Mesendoderm (in vitro differentiated cells): ENCODE results near the gene MSLN.

Experiments used
- DNase-seq: peaks from one replicate; pipeline ENCODE4 v3.0.0; 2013
- H2AK5ac ChIP-seq: 2 replicates; pipeline ENCODE4 v1.6.1; 2013; ENCODE audit warnings: low read length, inconsistent platforms
- H2BK120ac ChIP-seq: 2 replicates; pipeline ENCODE4 v1.6.1; 2013; ENCODE audit warnings: low read depth, mild to moderate bottlenecking, low read length, moderate library complexity, mixed read lengths
- H2BK15ac ChIP-seq: replicated peaks from 2 replicates; pipeline ENCODE4 v1.6.1; 2013; ENCODE audit warnings: low read depth, mild to moderate bottlenecking, moderate library complexity
- H2BK5ac ChIP-seq: 2 replicates; pipeline ENCODE4 v1.6.1; 2013; ENCODE audit warnings: low read length, inconsistent platforms
- H3K18ac ChIP-seq: 2 replicates; pipeline ENCODE4 v1.6.1; 2013; ENCODE audit warnings: mild to moderate bottlenecking, low read length, mixed read lengths
- H3K23ac ChIP-seq: one replicate; pipeline ENCODE4 v1.6.1; 2013; ENCODE audit warnings: low read length
- H3K27ac ChIP-seq: 2 replicates; pipeline ENCODE4 v1.5.1; 2013; ENCODE audit warnings: low read depth, mild to moderate bottlenecking, inconsistent platforms, low read length, moderate library complexity
- H3K27me3 ChIP-seq: 2 replicates; pipeline ENCODE4 v1.6.1; 2013; ENCODE audit warnings: low read length, control low read depth, mild to moderate bottlenecking, inconsistent platforms; ENCODE audit not compliant: insufficient read depth, poor library complexity
- H3K36me3 ChIP-seq: 2 replicates; pipeline ENCODE4 v1.6.1; 2013; ENCODE audit warnings: low read length, inconsistent platforms; ENCODE audit not compliant: control insufficient read depth, insufficient read depth
- H3K4ac ChIP-seq: one replicate; pipeline ENCODE4 v1.6.1; 2013; ENCODE audit warnings: low read depth, mild to moderate bottlenecking, low read length, moderate library complexity
- H3K4me1 ChIP-seq: 2 replicates; pipeline ENCODE4 v1.6.1; 2013; ENCODE audit warnings: low read depth, low read length, inconsistent platforms; ENCODE audit not compliant: control insufficient read depth
- H3K4me2 ChIP-seq: 2 replicates; pipeline ENCODE4 v1.6.1; 2013; ENCODE audit warnings: low read length
- H3K4me3 ChIP-seq: 2 replicates; pipeline ENCODE4 v1.5.1; 2013; ENCODE audit warnings: mild to moderate bottlenecking, low read length
- H3K56ac ChIP-seq: one replicate; pipeline ENCODE4 v1.6.1; 2013; ENCODE audit warnings: low read length
- H3K79me1 ChIP-seq: 2 replicates; pipeline ENCODE4 v1.6.1; 2013; ENCODE audit warnings: low read length, inconsistent platforms
- H3K79me2 ChIP-seq: 2 replicates; pipeline ENCODE4 v1.6.1; 2013; ENCODE audit warnings: mild to moderate bottlenecking, low read length; ENCODE audit not compliant: control insufficient read depth, insufficient read depth
- H3K9ac ChIP-seq: 2 replicates; pipeline ENCODE4 v1.6.1; 2013; ENCODE audit warnings: low read length, inconsistent platforms
- H4K5ac ChIP-seq: one replicate; pipeline ENCODE4 v1.6.1; 2013; ENCODE audit warnings: low read length
- H4K8ac ChIP-seq: one replicate; pipeline ENCODE4 v1.6.1; 2013; ENCODE audit warnings: low read depth, mild to moderate bottlenecking, control low read depth, low read length, moderate library complexity
- WGBS: extraction: QIAGEN DNeasy Blood & Tissue Kit; methylation state at CpG from one replicate; pipeline ENCODE4 v1.1.7; 2013; ENCODE audit warnings: low lambda C conversion rate, missing lambda C conversion rate; ENCODE audit not compliant: insufficient coverage; ENCODE audit errors: extremely low coverage; 5-methylcytosine and 5-hydroxymethylcytosine counted together

MSLN gene

DNA sequence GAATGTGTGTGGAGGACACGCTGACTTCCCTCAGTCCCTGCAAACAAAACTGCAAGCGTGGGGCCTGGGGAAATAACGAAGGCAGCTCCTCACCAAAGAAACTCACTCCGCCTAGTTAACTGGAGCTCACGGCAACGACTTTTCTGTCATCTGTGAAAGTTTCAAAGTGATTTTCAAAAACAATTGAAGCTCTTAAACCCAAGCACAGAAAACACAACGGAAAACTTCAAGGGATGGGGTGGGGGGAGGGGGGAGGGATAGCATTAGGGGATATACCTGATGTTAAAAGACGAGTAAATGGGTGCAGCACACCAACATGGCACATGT, 43.2 kb downstream of the MSLN start:
- H4K5ac ChIP-seq = no peak overlapping the region
- H3K9ac ChIP-seq = no peak overlapping the region
- H2AK5ac ChIP-seq = no peak overlapping the region
- H3K23ac ChIP-seq = no peak overlapping the region
- H3K79me2 ChIP-seq = no peaks in the 10 kb centered on the region
- no peak overlapping the region for H2BK5ac ChIP-seq
- no peak overlapping the region for H3K4me2 ChIP-seq
- no peak overlapping the region for H2BK120ac ChIP-seq
- H4K8ac ChIP-seq = no peak overlapping the region
- H3K27ac ChIP-seq = no peak overlapping the region
- no peaks in the 10 kb centered on the region for H3K27me3 ChIP-seq
- no peak overlapping the region for H3K4me3 ChIP-seq
- H3K18ac ChIP-seq = no peak overlapping the region
- no peak for DNase-seq
- no peak overlapping the region for H3K56ac ChIP-seq
- WGBS = no CpG with 5 or more reads among the region's 8 CpGs
- H2BK15ac ChIP-seq = no peak overlapping the region
- H3K79me1 ChIP-seq = no peaks in the 10 kb centered on the region
- H3K4me1 ChIP-seq = no peaks in the 10 kb centered on the region
- H3K4ac ChIP-seq = no peak overlapping the region
- no peaks in the 10 kb centered on the region for H3K36me3 ChIP-seq

GRCh38 chr16:804193-805048, 43.9 kb downstream of the MSLN start:
- no peak overlapping the region for H2AK5ac ChIP-seq
- H3K36me3 ChIP-seq = no peaks in the 10 kb centered on the region
- DNase-seq = no peak
- no peak overlapping the region for H4K8ac ChIP-seq
- no peak overlapping the region for H4K5ac ChIP-seq
- H3K79me1 ChIP-seq = no peaks in the 10 kb centered on the region
- H3K79me2 ChIP-seq = no peaks in the 10 kb centered on the region
- no peak overlapping the region for H2BK15ac ChIP-seq
- H3K4me2 ChIP-seq = no peak overlapping the region
- no peak overlapping the region for H3K23ac ChIP-seq
- H2BK5ac ChIP-seq = no peak overlapping the region
- no peaks in the 10 kb centered on the region for H3K4me1 ChIP-seq
- H3K4me3 ChIP-seq = no peak overlapping the region
- no CpG with 5 or more reads among the region's 33 CpGs for WGBS
- no peaks in the 10 kb centered on the region for H3K27me3 ChIP-seq
- no peak overlapping the region for H3K27ac ChIP-seq
- H2BK120ac ChIP-seq = no peak overlapping the region
- no peak overlapping the region for H3K4ac ChIP-seq
- H3K18ac ChIP-seq = no peak overlapping the region
- no peak overlapping the region for H3K56ac ChIP-seq
- H3K9ac ChIP-seq = no peak overlapping the region

GRCh38 chr16:805474-805873, 44.9 kb downstream of the MSLN start:
- no peak overlapping the region for H2BK15ac ChIP-seq
- no peaks in the 10 kb centered on the region for H3K27me3 ChIP-seq
- H3K79me1 ChIP-seq = no peaks in the 10 kb centered on the region
- no peak overlapping the region for H3K56ac ChIP-seq
- no peak overlapping the region for H3K18ac ChIP-seq
- DNase-seq = no peak
- no peaks in the 10 kb centered on the region for H3K79me2 ChIP-seq
- no peak overlapping the region for H3K4ac ChIP-seq
- no CpG with 5 or more reads among the region's 17 CpGs for WGBS
- H4K8ac ChIP-seq = no peak overlapping the region
- H3K9ac ChIP-seq = no peak overlapping the region
- no peak overlapping the region for H3K27ac ChIP-seq
- no peaks in the 10 kb centered on the region for H3K36me3 ChIP-seq
- H3K23ac ChIP-seq = no peak overlapping the region
- no peak overlapping the region for H4K5ac ChIP-seq
- H3K4me2 ChIP-seq = no peak overlapping the region
- no peak overlapping the region for H3K4me3 ChIP-seq
- no peak overlapping the region for H2BK5ac ChIP-seq
- no peak overlapping the region for H2BK120ac ChIP-seq
- no peaks in the 10 kb centered on the region for H3K4me1 ChIP-seq
- no peak overlapping the region for H2AK5ac ChIP-seq

GRCh38 chr16:807347-808084, 47.0 kb downstream of the MSLN start:
- peak; percentile 94 for DNase-seq
- Histone ChIP-seq H2BK120ac (no peak overlapping the region), H2BK5ac (no peak overlapping the region), H4K5ac (no peak overlapping the region), H2BK15ac (no peak overlapping the region), H3K23ac (no peak overlapping the region), H3K27me3 (no peaks in the 10 kb centered on the region), H3K36me3 (no peaks in the 10 kb centered on the region), H3K4me2 (peak overlapping the region; percentile 83), H3K18ac (peak overlapping the region; percentile 28), H3K4ac (peak overlapping the region; percentile 26), H3K79me1 (no peaks in the 10 kb centered on the region), H3K79me2 (no peaks in the 10 kb centered on the region), H3K9ac (peak overlapping the region; percentile 78), H3K4me3 (peak overlapping the region; percentile 55), H4K8ac (peak overlapping the region; percentile 93), H3K4me1 (no peaks in the 10 kb centered on the region), H3K27ac (no peak overlapping the region), H3K56ac (peak overlapping the region; percentile 91), H2AK5ac (no peak overlapping the region)
- WGBS = no CpG with 5 or more reads among the region's 80 CpGs

DNA sequence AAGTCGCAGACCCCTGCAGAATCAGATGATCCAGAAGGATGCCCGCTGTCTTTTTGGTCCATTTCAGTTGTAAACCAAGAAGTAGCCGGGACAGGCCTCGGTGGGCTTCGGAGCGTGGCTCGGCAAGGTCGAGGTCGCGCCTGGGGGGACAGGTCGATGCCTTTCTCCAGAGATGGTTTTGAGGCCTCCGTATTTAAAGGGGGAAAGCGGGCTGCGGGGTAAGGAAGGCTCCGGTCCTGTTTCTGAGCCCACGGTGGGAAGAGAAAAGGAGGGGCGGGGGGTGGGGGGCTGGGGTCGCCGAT, 47.5 kb downstream of the MSLN start:
- Histone ChIP-seq H2BK15ac (no peak overlapping the region), H3K4ac (peak overlapping the region; percentile 70), H4K8ac (peak overlapping the region; percentile 78), H3K23ac (no peak overlapping the region), H2AK5ac (no peak overlapping the region), H3K4me1 (no peaks in the 10 kb centered on the region), H3K27me3 (no peaks in the 10 kb centered on the region), H3K27ac (no peak overlapping the region), H2BK120ac (no peak overlapping the region), H3K56ac (peak overlapping the region; percentile 87), H3K4me2 (peak overlapping the region; percentile 83), H3K18ac (no peak overlapping the region), H3K79me2 (no peaks in the 10 kb centered on the region), H3K79me1 (no peaks in the 10 kb centered on the region), H3K4me3 (peak overlapping the region; percentile 55), H2BK5ac (no peak overlapping the region), H3K9ac (peak overlapping the region; percentile 78), H4K5ac (no peak overlapping the region), H3K36me3 (no peaks in the 10 kb centered on the region)
- WGBS = no CpG with 5 or more reads among the region's 19 CpGs
- no peak for DNase-seq
